Ureter (tissue), 1 donor: ENCODE results near the gene CACNG7. TPM values are rescaled to one million over a fixed set of nuclear protein-coding genes. Genes with fewer than 3 reads are reported as not detected.

Experiments used
- DNase-seq: peaks from one replicate; pipeline ENCODE4 v3.0.0-alpha.2; 2020; ENCODE audit warnings: low spot score
- total RNA-seq: library from RNA; stranded (reverse); gene quantifications from one replicate; pipeline ENCODE4 v1.2.4, GENCODE V29; 2023
- donor health status: DM: yes; HTN: yes; CAD: no.

The CACNG7 gene
- total RNA-seq, 1 donor from 2014 or later = not detected

GRCh38 chr19:53951947-53952346 is 42.9 kb downstream of the CACNG7 start:
- DNase-seq = no peak

GRCh38 chr19:53953383-53953782 is 44.3 kb downstream of the CACNG7 start:
- no peak for DNase-seq

GRCh38 chr19:53957448-53958167 is 48.5 kb downstream of the CACNG7 start:
- no peak for DNase-seq

GRCh38 chr19:53958168-53958571 is 49.1 kb downstream of the CACNG7 start:
- no peak for DNase-seq

GRCh38 chr19:53958823-53959757 is 50.0 kb downstream of the CACNG7 start:
- DNase-seq = no peak

- DNase-seq = no peak
These were observed 51.1 kb downstream of the CACNG7 start for GRCh38 chr19:53960187-53960586.

GRCh38 chr19:53960886-53961285 is 51.8 kb downstream of the CACNG7 start:
- no peak for DNase-seq

- DNase-seq = no peak
These were observed 52.7 kb downstream of the CACNG7 start for GRCh38 chr19:53961523-53962356.

- no peak for DNase-seq
These were observed 53.9 kb downstream of the CACNG7 start, which contains the start of gene CACNG8 for GRCh38 chr19:53962887-53963431. CACNG8 (plus strand) TSS chr19:53962937.

GRCh38 chr19:53965091-53965490 is 56.0 kb downstream of the CACNG7 start:
- no peak for DNase-seq

GRCh38 chr19:53966931-53967330 is 57.9 kb downstream of the CACNG7 start:
- no peak for DNase-seq

GRCh38 chr19:53969366-53969765 is 60.3 kb downstream of the CACNG7 start:
- DNase-seq = no peak

GRCh38 chr19:53971673-53972072 is 62.6 kb downstream of the CACNG7 start:
- DNase-seq = no peak

- DNase-seq = peak; percentile 70
These were observed 68.4 kb downstream of the CACNG7 start for GRCh38 chr19:53977429-53977990.

GRCh38 chr19:53977991-53978731 is 69.1 kb downstream of the CACNG7 start:
- DNase-seq = no peak

- DNase-seq = no peak
These were observed 70.1 kb downstream of the CACNG7 start for GRCh38 chr19:53978975-53979801.

GRCh38 chr19:53980539-53981375 is 71.7 kb downstream of the CACNG7 start:
- DNase-seq = no peak

GRCh38 chr19:53981376-53981951 is 72.4 kb downstream of the CACNG7 start:
- no peak for DNase-seq
